Endothelial cell of umbilical vein (primary cell): ENCODE results near the gene SEC61A1. TPM values are rescaled to one million over a fixed set of nuclear protein-coding genes. Genes with fewer than 3 reads are reported as not detected.

ENCODE experiments used
- BruUV-seq: library from RNA; stranded (reverse); fragments of 400-500 nt; replicated peaks from 2 replicates; lab custom pipeline; 2021; lab: Mats Ljungman, UMichigan
- CTCF ChIA-PET: fragments of 300-600, 350-600 bp; sonication (Branson Sonifier 250); formaldehyde crosslinking; loops from one replicate; lab custom pipeline; 2021; ENCODE audit warnings: antibody characterized with exemption, inconsistent platforms; lab: Charles Lee
- POLR2A ChIA-PET: fragments of 300-600, 350-600 bp; sonication (Branson Sonifier 250); formaldehyde crosslinking; loops from one replicate; lab custom pipeline; 2021; ENCODE audit warnings: antibody characterized with exemption, inconsistent platforms; lab: Charles Lee
- DNase-seq: peaks from one replicate; pipeline ENCODE4 v3.0.0-alpha.2; 2011; ENCODE audit warnings: low read depth, low spot score
- FAIRE-seq: peaks from 2 replicates; lab custom pipeline; 2011; peaks lifted over from hg19 to GRCh38; lab: Jason Lieb, UNC
- H2AFZ ChIP-seq: 2 replicates; pipeline ENCODE4 v1.6.0; 2012; ENCODE audit warnings: low read depth, low read length, control low read depth, inconsistent platforms
- H3K27ac ChIP-seq: 2 replicates; pipeline ENCODE4 v1.5.1; 2011; ENCODE audit warnings: low read depth, mild to moderate bottlenecking, control low read depth, low read length, moderate library complexity; ENCODE audit not compliant: insufficient read depth
- H3K27me3 ChIP-seq, 2 experiments: 2 replicates each; pipeline versions ENCODE4 v1.6.0 to v1.6.1; 2011; ENCODE audit warnings: low read length in 2 of 2, mixed read lengths in 1 of 2; ENCODE audit not compliant: control insufficient read depth in 2 of 2, insufficient read depth in 2 of 2
- H3K36me3 ChIP-seq, 2 experiments: 2 replicates in 1 of 2; 3 replicates in 1 of 2; pipeline ENCODE4 v1.5.1; 2011; ENCODE audit warnings: low read length in 2 of 2, mild to moderate bottlenecking in 1 of 2, moderate library complexity in 1 of 2; ENCODE audit not compliant: control insufficient read depth in 2 of 2, insufficient read depth in 2 of 2; ENCODE audit errors: extremely low read depth in 1 of 2
- H3K4me1 ChIP-seq: 3 replicates; pipeline ENCODE4 v1.5.1; 2011; ENCODE audit warnings: mild to moderate bottlenecking, low read length; ENCODE audit not compliant: control insufficient read depth, insufficient read depth; ENCODE audit errors: extremely low read depth
- H3K4me2 ChIP-seq: 2 replicates; pipeline ENCODE4 v1.6.1; 2011; ENCODE audit warnings: low read length, control low read depth, mixed read lengths; ENCODE audit not compliant: insufficient read depth
- H3K4me3 ChIP-seq, 3 experiments: fragments of 200-600 bp in 1 of 3; sonication (generic), shearing (Covaris generic) in 1 of 3; replicated peaks in 1 of 3; 2 replicates each; pipeline ENCODE4 v1.5.1; 2011 to 2016; ENCODE audit warnings: control low read depth in 3 of 3, low read length in 3 of 3, mild to moderate bottlenecking in 2 of 3, inconsistent platforms in 1 of 3, low read depth in 1 of 3, moderate library complexity in 1 of 3; ENCODE audit not compliant: insufficient read depth in 1 of 3
- H3K79me2 ChIP-seq: 2 replicates; pipeline ENCODE4 v1.6.0; 2012; ENCODE audit warnings: low read length, inconsistent platforms; ENCODE audit not compliant: control insufficient read depth, insufficient read depth
- H3K9ac ChIP-seq: replicated peaks from 2 replicates; pipeline ENCODE3; 2011; ENCODE audit warnings: low read length, control low read depth; ENCODE audit not compliant: insufficient read depth; ENCODE audit errors: extremely low read depth
- H3K9me1 ChIP-seq: replicated peaks from 3 replicates; pipeline ENCODE4 v1.6.0; 2011; ENCODE audit warnings: mild to moderate bottlenecking, low read length; ENCODE audit not compliant: control insufficient read depth, insufficient read depth; ENCODE audit errors: extremely low read depth
- H3K9me3 ChIP-seq: replicated peaks from 2 replicates; pipeline ENCODE4 v1.5.1; 2012; ENCODE audit warnings: low read length, inconsistent platforms; ENCODE audit not compliant: control insufficient read depth, insufficient read depth
- H4K20me1 ChIP-seq: replicated peaks from 2 replicates; pipeline ENCODE3; 2011; ENCODE audit warnings: mild to moderate bottlenecking, low read length; ENCODE audit not compliant: control insufficient read depth, insufficient read depth; ENCODE audit errors: extremely low read depth
- CTCF ChIP-seq, 2 donors: IDR thresholded peaks; 1 replicate in 1 of 2; 2 replicates in 1 of 2; pipeline ENCODE4 v1.5.1; 2011; ENCODE audit warnings: low read length in 2 of 2, mild to moderate bottlenecking in 2 of 2, moderate library complexity in 2 of 2, control low read depth in 1 of 2, inconsistent platforms in 1 of 2, low read depth in 1 of 2; ENCODE audit not compliant: insufficient read depth in 1 of 2; ENCODE audit errors: extremely low read depth in 1 of 2
- EZH2 ChIP-seq: IDR thresholded peaks from 2 replicates; pipeline ENCODE4 v1.6.1; 2012; ENCODE audit warnings: borderline replicate concordance, low read depth, mild to moderate bottlenecking, moderate library complexity, low read length, inconsistent platforms; ENCODE audit not compliant: severe bottlenecking
- FOS ChIP-seq: IDR thresholded peaks from 2 replicates; pipeline ENCODE4 v1.6.1; 2011; ENCODE audit warnings: mild to moderate bottlenecking, low read length, moderate library complexity, borderline replicate concordance; ENCODE audit not compliant: insufficient read depth
- GATA2 ChIP-seq: IDR thresholded peaks from 2 replicates; pipeline ENCODE4 v1.7.0; 2011; ENCODE audit warnings: low read depth, mild to moderate bottlenecking, moderate library complexity, mixed read lengths, low read length; ENCODE audit not compliant: insufficient read length, insufficient read depth
- JUN ChIP-seq: IDR thresholded peaks from 2 replicates; pipeline ENCODE4 v1.6.1; 2011; ENCODE audit warnings: borderline replicate concordance, low read depth; ENCODE audit not compliant: insufficient read length, insufficient read depth
- MYC ChIP-seq: IDR thresholded peaks from one replicate; pipeline ENCODE4 v1.6.1; 2011; ENCODE audit warnings: mild to moderate bottlenecking, low read depth, low read length
- POLR2A ChIP-seq: IDR thresholded peaks from 2 replicates; pipeline ENCODE4 v1.6.1; 2012; ENCODE audit warnings: low read depth, mild to moderate bottlenecking, control low read depth, low read length
- POLR2AphosphoS5 ChIP-seq: IDR thresholded peaks from 2 replicates; pipeline ENCODE4 v1.6.1; 2012; ENCODE audit warnings: low read depth, mild to moderate bottlenecking, control low read depth, low read length, moderate library complexity; ENCODE audit not compliant: insufficient read depth
- dilution Hi-C: fragments of 300-500 bp; cut with MboI; formaldehyde crosslinking; loops from one replicate; pipeline ENCODE4 v1.15.0; 2019; ENCODE audit warnings: low sequenced_read_pairs; ENCODE audit not compliant: extremely low pct_ligation_motif_present
- intact Hi-C: fragments of 100-400 bp; cut with micrococcal nuclease; formaldehyde crosslinking; loops from one replicate; pipeline ENCODE4 v1.10.0; 2022
- polyA plus RNA-seq, 4 experiments: library from polyadenylated mRNA; depleted of rRNA in 3 of 4; stranded (reverse) in 3 of 4; unstranded in 1 of 4; fragments of >200 nt; gene quantifications; 2 replicates each; pipeline versions ENCODE4 v1.2.1 to v1.2.3, GENCODE V29; 2011 to 2012; ENCODE audit warnings: missing spikeins in 1 of 4
- total RNA-seq: library from RNA; stranded (reverse); gene quantifications from 2 replicates; pipeline ENCODE4 v1.2.3, GENCODE V29; 2021
- TF ChIP-seq, protein P1 (sequence below): IDR thresholded peaks from 2 replicates; pipeline ENCODE4 v1.6.1; 2011; ENCODE audit not compliant: insufficient read depth, insufficient read length

The SEC61A1 gene
- total and polyA plus RNA-seq, 2 donors (not counting 3 experiments of a cell fraction or from before 2014, with no cell fraction given), result 307 to 312 TPM

GRCh38 chr3:128081226-128081625 is 29.0 kb downstream of the SEC61A1 start:
- DNase-seq (no peak), FAIRE-seq (no peak)
- peaks cover 13% of the 10 kb centered on the region for H3K4me1 ChIP-seq
- no peak overlapping the region for H3K4me2 ChIP-seq
- ChIA-PET POLR2A (no interaction called here), CTCF (no interaction called here)
- H3K36me3 ChIP-seq, result peaks cover 0 to 23% of the 10 kb centered on the region in 2 experiments
- H3K4me3 ChIP-seq, result no peak overlapping the region
- no peaks in the 10 kb centered on the region for H3K9me3 ChIP-seq
- H3K79me2 ChIP-seq, result no peaks in the 10 kb centered on the region
- dilution Hi-C loops (no loop called here), intact Hi-C loops (no loop called here)
- TF ChIP-seq POLR2AphosphoS5 (no peak), CTCF (IDR thresholded peaks at IDR 0.05; ENCODE audit: extremely low read depth in 1 of 2, insufficient read depth in 1 of 2, low read depth in 1 of 2, low read length in 2 of 2) (no peak), FOS (no peak), JUN (no peak), EZH2 (no peak), MYC (no peak), GATA2 (no peak), POLR2A (no peak)
- TF ChIP-seq, protein P1, sequence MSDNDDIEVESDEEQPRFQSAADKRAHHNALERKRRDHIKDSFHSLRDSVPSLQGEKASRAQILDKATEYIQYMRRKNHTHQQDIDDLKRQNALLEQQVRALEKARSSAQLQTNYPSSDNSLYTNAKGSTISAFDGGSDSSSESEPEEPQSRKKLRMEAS, result no peak
- no peak overlapping the region for H3K9ac ChIP-seq
- BruUV-seq, result no TSS peak
- H3K27me3 ChIP-seq, result no peaks in the 10 kb centered on the region
- H2AFZ ChIP-seq, result no peak overlapping the region
- no peak overlapping the region for H3K27ac ChIP-seq
- H3K9me1 ChIP-seq, result no peaks in the 10 kb centered on the region
- no peaks in the 10 kb centered on the region for H4K20me1 ChIP-seq
